Measurements from ENCODE around the gene HMGCL.
"Not testable (repeated sequence)": the region's sequence is repeated elsewhere in the genome, so short reads cannot be mapped to it uniquely, and the experiment has no call there.

DNA sequence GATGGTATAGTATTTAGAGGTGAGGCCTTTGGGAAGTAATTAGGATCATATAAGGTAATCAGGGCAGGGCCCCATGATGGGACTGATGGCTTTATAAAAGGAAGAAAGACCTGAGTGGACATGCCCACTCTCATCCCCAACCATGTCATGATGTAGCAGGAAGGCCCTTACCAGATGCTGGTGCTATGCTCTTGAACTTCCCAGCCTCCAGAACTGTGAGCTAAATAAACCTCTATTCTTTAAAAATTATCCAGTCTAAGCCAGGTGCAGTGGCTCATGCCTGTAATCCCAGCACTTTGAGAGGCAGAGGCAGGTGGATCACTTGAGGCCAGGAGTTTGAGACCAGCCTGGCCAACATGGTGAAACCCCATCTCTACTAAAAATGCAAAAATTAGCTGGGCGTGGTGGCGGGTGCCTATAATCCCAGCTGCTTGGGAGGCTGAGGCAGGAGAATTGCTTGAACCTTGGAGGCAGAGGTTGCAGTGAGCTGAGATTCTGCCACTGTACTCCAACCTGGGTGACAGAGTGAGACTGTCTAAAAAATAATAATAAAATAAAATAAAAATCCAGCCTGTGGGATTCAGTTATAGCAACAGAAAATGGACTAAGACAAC lies 22.4 kb upstream of the HMGCL start:
- TF ChIP-seq, protein P1, sequence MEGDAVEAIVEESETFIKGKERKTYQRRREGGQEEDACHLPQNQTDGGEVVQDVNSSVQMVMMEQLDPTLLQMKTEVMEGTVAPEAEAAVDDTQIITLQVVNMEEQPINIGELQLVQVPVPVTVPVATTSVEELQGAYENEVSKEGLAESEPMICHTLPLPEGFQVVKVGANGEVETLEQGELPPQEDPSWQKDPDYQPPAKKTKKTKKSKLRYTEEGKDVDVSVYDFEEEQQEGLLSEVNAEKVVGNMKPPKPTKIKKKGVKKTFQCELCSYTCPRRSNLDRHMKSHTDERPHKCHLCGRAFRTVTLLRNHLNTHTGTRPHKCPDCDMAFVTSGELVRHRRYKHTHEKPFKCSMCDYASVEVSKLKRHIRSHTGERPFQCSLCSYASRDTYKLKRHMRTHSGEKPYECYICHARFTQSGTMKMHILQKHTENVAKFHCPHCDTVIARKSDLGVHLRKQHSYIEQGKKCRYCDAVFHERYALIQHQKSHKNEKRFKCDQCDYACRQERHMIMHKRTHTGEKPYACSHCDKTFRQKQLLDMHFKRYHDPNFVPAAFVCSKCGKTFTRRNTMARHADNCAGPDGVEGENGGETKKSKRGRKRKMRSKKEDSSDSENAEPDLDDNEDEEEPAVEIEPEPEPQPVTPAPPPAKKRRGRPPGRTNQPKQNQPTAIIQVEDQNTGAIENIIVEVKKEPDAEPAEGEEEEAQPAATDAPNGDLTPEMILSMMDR (IDR thresholded peaks at IDR 0.05): not testable (repeated sequence)
- not testable (repeated sequence) for TF ChIP-seq POLR2A (IDR thresholded peaks at IDR 0.05)
